Fibroblast of lung (primary cell): ENCODE results near the gene NEK1.

Source experiments
- EZH2 ChIP-seq: IDR thresholded peaks from 2 replicates; pipeline ENCODE4 v1.5.1; 2012; ENCODE audit warnings: low read length, control low read depth, mild to moderate bottlenecking; ENCODE audit errors: missing control alignments
- TF ChIP-seq, protein P1 (sequence below), 2 donors: IDR thresholded peaks in 1 of 2; conservative IDR thresholded peaks in 1 of 2; 1 replicate in 1 of 2; 2 replicates in 1 of 2; pipeline ENCODE4 v1.5.1; 2011 to 2012; ENCODE audit warnings: low read length in 2 of 2, control low read depth in 1 of 2, inconsistent platforms in 1 of 2, low read depth in 1 of 2, mild to moderate bottlenecking in 1 of 2

DNA sequence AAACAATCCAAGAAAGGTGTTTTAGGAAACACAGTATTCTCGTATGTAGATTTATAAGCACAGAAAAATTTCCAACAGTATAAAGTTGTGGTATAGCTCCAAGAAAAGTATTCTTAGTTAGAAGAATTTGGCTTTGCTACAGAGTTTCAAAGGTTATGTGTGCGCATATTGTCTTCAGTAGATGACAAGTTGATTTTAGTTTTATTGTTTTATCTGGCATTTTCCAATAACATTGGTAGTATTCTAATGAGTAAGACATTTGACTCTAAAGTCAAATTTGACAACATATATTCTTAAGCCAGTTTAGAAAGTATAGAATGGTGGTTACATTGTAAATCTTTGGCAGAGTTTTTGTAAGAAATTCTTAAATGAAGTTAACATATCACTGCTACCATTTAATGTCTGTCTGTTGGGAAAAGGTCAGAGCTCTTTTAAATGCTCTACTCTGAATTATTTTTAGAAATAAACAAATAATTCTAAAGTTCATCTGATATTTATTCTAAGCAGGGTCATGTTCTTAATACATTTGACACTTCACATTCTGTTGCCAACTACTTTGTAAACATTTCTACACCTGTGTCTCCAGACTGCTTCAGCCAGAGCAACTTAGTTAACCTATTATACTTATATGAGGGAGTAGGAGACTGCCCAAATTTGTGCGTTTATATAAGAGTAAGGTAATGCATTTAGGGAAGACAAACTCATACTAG, 38.0 kb upstream of the NEK1 start:
- no peak for TF ChIP-seq EZH2
- TF ChIP-seq, protein P1, sequence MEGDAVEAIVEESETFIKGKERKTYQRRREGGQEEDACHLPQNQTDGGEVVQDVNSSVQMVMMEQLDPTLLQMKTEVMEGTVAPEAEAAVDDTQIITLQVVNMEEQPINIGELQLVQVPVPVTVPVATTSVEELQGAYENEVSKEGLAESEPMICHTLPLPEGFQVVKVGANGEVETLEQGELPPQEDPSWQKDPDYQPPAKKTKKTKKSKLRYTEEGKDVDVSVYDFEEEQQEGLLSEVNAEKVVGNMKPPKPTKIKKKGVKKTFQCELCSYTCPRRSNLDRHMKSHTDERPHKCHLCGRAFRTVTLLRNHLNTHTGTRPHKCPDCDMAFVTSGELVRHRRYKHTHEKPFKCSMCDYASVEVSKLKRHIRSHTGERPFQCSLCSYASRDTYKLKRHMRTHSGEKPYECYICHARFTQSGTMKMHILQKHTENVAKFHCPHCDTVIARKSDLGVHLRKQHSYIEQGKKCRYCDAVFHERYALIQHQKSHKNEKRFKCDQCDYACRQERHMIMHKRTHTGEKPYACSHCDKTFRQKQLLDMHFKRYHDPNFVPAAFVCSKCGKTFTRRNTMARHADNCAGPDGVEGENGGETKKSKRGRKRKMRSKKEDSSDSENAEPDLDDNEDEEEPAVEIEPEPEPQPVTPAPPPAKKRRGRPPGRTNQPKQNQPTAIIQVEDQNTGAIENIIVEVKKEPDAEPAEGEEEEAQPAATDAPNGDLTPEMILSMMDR (conservative IDR thresholded peaks at IDR 0.05 in 1 of 2, IDR thresholded peaks at IDR 0.05 in 1 of 2; ENCODE audit: low read depth in 1 of 2, low read length in 2 of 2) = no peak
